Ovary (tissue), 9 donors: ENCODE results near the gene PTGES3L. TPM values are rescaled to one million over a fixed set of nuclear protein-coding genes. Genes with fewer than 3 reads are reported as not detected.
"Not testable (repeated sequence)": the region's sequence is repeated elsewhere in the genome, so short reads cannot be mapped to it uniquely, and the experiment has no call there.

ENCODE experiments used
- DNase-seq, 5 donors: peaks; one replicate each; pipeline ENCODE4 v3.0.0-alpha.2; 2019 to 2020
- H3K27ac ChIP-seq, 2 donors: fragments of 200-600 bp; one replicate each; pipeline versions ENCODE4 v1.5.1 to v1.8.0; 2019 to 2022
- H3K27me3 ChIP-seq: fragments of 200-600 bp; one replicate; pipeline ENCODE4 v1.8.0; 2022
- H3K36me3 ChIP-seq: fragments of 200-600 bp; sonication (generic); one replicate; pipeline ENCODE4 v1.5.1; 2019
- H3K4me1 ChIP-seq: one replicate; pipeline ENCODE4 v1.8.1; 2013; ENCODE audit warnings: mild to moderate bottlenecking, moderate library complexity; ENCODE audit not compliant: insufficient read depth
- H3K4me3 ChIP-seq: fragments of 200-600 bp; sonication (generic); one replicate; pipeline ENCODE4 v1.5.1; 2017
- H3K9me3 ChIP-seq, 2 donors: fragments of 200-600 bp in 1 of 2; sonication (generic) in 1 of 2; one replicate each; pipeline versions ENCODE4 v1.5.1 to v1.8.1; 2013 to 2019; ENCODE audit warnings: mild to moderate bottlenecking in 1 of 2, moderate library complexity in 1 of 2
- EP300 ChIP-seq: sonication (generic); formaldehyde crosslinking; IDR thresholded peaks from one replicate; pipeline ENCODE4 v1.6.1; 2017; ENCODE audit warnings: antibody characterized with exemption
- POLR2A ChIP-seq: fragments of 450-650 bp; IDR thresholded peaks from one replicate; pipeline ENCODE4 v1.6.1; 2017; ENCODE audit warnings: antibody characterized with exemption, mild to moderate bottlenecking, moderate library complexity
- WGBS, 3 donors: extraction: QIAGEN DNeasy Blood & Tissue Kit in 1 of 3; methylation state at CpG; one replicate each; pipeline versions ENCODE4 v1.1.5 to v1.1.7; 2013 to 2017; 5-methylcytosine and 5-hydroxymethylcytosine counted together
- intact Hi-C, 4 donors: fragments of 100-400 bp; cut with DNase I; formaldehyde crosslinking; loops; one replicate each; pipeline versions ENCODE4 v1.11.0 to v1.15.1; 2022 to 2023
- polyA plus RNA-seq, 2 donors: library from polyadenylated mRNA; stranded (reverse); fragments of 200-250 nt in 1 of 2; fragments of 350-450 nt in 1 of 2; fragmentation: Illumina TruSeq in 1 of 2; extraction: RNeasy Lipid Tissue Mini Kit (QIAGEN cat#74804) in 1 of 2; gene quantifications; one replicate each; pipeline ENCODE4 v1.2.3, GENCODE V29; 2013 to 2014
- total RNA-seq, 7 donors: library from RNA; depleted of rRNA in 2 of 7; stranded (reverse); fragments of >200 nt in 2 of 7; fragmentation: NEBNext Ultra II Directional in 3 of 7; extraction: Animal tissue kit (Norgen Biotek cat#: 25700) in 3 of 7; gene quantifications; one replicate each; pipeline versions ENCODE4 v1.1.0 to v1.2.4, GENCODE V29; 2016 to 2023
- TF ChIP-seq, protein P1 (sequence below), 3 donors: fragments of 450-650 bp in 2 of 3; fragments of 200-600 bp in 1 of 3; IDR thresholded peaks; one replicate each; pipeline versions ENCODE4 v1.5.1 to v1.8.0; 2016 to 2022; ENCODE audit warnings: antibody characterized with exemption in 3 of 3, mild to moderate bottlenecking in 1 of 3
- donor health status: DM: no; HTN: no; CAD: no; lungs with moderate emphysema.
- donor health status: DM: no; HTN: no; CAD: no.
- donor health status: Bipolar disorder and iron deficiency.
- donor health status: DM: yes; HTN: yes; CAD: no.
- donor health status: DM: no; HTN: no; CAD: no.
- donor health status: DM: yes; HTN: yes; CAD: no.

PTGES3L gene
- total and polyA plus RNA-seq, 9 donors: 0.45 to 2.6 (median 0.66) TPM; not detected in 1

DNA sequence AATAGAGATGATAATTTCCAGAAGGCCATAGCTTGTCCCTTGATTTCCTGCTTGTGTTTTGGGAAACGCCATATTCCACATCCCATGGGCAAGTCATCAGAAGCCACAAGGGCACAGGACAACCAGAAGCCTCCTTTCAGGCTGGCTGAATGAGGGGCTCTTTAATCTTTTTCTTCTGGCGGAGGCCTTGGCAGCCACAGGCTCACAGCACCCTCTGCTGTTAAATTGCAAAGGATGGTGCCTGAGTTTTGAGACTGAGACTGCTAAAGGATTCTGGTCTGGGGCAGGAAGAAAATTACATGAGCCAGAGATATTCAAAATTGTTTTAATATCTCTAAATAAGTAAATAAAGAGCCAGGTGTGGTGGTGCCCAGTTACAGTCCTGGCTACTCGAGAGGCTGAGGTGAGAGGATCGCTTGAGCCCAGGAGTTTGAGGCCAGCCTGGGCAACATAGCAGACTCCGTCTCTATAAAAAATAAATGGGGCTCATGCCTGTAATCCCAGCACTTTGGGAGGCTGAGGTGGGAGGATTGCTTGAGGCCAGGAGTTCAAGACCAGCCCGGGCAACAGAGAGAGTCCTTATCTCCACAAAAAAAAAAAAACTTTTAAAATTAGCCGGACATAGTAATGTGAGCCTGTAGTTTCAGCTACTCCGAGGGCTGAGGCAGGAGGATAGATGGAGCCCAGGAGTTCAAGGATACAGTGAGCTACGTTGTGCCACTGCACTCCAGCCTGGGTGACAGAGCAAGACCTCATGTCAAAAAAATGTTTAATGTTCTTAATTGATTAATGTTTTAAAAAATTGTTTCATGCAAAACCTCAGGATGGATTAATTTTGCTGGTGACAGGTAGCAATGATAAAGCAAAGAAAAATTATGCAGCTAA lies 41.9 kb downstream of the PTGES3L start:
- H3K36me3 ChIP-seq: no peaks in the 10 kb centered on the region
- H3K27me3 ChIP-seq: no peaks in the 10 kb centered on the region
- no peak for TF ChIP-seq POLR2A
- TF ChIP-seq, protein P1, sequence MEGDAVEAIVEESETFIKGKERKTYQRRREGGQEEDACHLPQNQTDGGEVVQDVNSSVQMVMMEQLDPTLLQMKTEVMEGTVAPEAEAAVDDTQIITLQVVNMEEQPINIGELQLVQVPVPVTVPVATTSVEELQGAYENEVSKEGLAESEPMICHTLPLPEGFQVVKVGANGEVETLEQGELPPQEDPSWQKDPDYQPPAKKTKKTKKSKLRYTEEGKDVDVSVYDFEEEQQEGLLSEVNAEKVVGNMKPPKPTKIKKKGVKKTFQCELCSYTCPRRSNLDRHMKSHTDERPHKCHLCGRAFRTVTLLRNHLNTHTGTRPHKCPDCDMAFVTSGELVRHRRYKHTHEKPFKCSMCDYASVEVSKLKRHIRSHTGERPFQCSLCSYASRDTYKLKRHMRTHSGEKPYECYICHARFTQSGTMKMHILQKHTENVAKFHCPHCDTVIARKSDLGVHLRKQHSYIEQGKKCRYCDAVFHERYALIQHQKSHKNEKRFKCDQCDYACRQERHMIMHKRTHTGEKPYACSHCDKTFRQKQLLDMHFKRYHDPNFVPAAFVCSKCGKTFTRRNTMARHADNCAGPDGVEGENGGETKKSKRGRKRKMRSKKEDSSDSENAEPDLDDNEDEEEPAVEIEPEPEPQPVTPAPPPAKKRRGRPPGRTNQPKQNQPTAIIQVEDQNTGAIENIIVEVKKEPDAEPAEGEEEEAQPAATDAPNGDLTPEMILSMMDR (IDR thresholded peaks at IDR 0.05): peak; percentile 23 to 60 (median 42)
- H3K4me1 ChIP-seq: no peaks in the 10 kb centered on the region
- no peaks in the 10 kb centered on the region for H3K9me3 ChIP-seq
- H3K27ac ChIP-seq: no peak overlapping the region
- intact Hi-C loops: loop anchor here in 3 of 4 donors (5.0 kb wide), 2 partner anchors 91 to 96 kb away; partner anchors contain the start of gene AOC2 (in 1 of the 3)
- no peak overlapping the region for H3K4me3 ChIP-seq
- DNase-seq: peak; percentile 22 to 57 (median 48)
- 13 to 16% (median 16%) methylated on average over 9 of the region's 9 CpGs for WGBS, 3 donors

DNA sequence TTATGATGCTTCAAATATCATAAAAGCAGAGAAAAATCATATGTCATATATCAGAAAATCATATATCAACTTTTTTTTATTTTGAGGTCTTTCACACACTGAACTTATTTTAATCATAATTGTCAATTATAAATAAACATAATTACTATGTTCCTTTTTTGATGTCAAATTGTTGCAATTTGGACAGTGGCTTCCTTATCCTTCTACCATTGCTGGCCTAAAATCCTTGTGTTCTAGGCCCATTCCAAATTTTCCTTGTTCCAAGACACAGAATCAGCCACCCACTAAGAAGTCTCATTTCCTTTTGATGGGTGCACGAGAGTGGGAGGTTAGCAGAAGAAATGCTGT lies 50.4 kb downstream of the PTGES3L start:
- Histone ChIP-seq H3K9me3 (no peaks in the 10 kb centered on the region), H3K27ac (no peak overlapping the region), H3K4me3 (no peak overlapping the region), H3K27me3 (no peaks in the 10 kb centered on the region), H3K36me3 (no peaks in the 10 kb centered on the region), H3K4me1 (peaks cover 3% of the 10 kb centered on the region)
- TF ChIP-seq, protein P1 (IDR thresholded peaks at IDR 0.05): no peak
- TF ChIP-seq EP300: no peak
- TF ChIP-seq POLR2A: no peak
- WGBS, 3 donors: 72 to 92% (median 91%) methylated on average over 1 of the region's 1 CpG
- intact Hi-C loops: no loop called here
- no peak for DNase-seq

DNA sequence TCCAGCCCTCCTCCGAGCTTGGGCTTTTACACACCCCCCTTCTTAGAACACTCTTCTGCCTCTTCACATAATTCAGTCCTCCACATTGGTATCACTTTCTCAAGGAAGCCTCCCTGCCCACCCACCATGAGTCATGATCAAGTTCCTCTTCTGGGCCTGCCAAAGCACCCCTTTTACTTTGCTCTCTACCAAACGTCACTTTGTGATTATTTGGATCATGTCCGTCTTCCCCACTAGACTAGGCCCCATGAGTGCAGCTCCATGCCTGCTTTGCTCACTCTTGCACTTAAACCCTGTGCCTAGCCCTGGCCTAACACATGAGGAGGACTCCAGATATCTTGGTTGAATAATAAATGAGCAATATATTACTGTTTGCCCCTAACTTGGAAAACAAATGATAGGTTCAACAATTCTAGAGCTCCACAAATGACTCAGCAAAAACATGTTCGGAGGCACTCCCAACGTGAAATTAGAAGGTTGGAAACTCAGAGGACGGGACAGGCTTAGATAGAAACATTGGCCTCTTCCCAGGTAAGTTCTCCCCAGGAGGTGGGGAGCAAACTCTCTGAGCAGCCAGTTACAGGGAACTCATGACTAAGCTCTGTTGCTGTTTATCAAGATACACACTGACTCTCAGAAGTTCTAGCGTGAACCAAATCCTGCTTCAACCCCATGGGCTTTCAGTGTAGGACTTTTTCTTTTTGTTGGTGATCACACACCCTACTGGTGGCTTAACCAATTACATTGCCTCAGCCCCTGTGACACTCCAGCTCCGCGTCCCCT lies 51.0 kb downstream of the PTGES3L start:
- Histone ChIP-seq H3K36me3 (no peaks in the 10 kb centered on the region), H3K4me1 (peaks cover 3% of the 10 kb centered on the region), H3K27ac (peak overlapping the region in 1 of 2 donors; percentile 32), H3K9me3 (no peaks in the 10 kb centered on the region), H3K4me3 (no peak overlapping the region), H3K27me3 (no peaks in the 10 kb centered on the region)
- intact Hi-C loops: no loop called here
- DNase-seq: peak in 3 of 5 donors; percentile 9 to 42 (median 22)
- TF ChIP-seq POLR2A: no peak
- no peak for TF ChIP-seq EP300
- TF ChIP-seq, protein P1 (IDR thresholded peaks at IDR 0.05): peak in 2 of 3 donors; percentile 45 to 52
- WGBS, 3 donors: 30 to 38% (median 36%) methylated on average over 9 of the region's 9 CpGs

DNA sequence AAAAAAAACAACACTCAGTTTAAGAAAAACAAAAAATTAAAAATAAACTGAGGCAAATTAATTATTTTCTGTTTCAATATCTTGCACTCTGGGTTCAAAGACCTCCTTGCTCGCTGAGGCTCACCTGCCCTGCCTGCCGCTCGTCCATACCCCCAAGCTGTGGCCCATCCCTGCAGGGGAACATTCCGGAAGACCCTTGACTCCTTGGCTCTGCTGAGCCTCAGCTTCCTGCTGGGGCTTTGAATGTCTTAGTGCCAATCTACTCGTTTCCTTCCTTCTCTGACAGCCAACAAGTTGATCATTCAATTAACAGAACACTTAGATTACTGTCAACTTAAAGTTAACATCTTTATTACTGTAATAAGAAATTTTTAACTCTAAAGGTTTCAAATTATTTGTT lies 55.0 kb downstream of the PTGES3L start:
- H3K36me3 ChIP-seq: no peaks in the 10 kb centered on the region
- TF ChIP-seq EP300 (no peak), POLR2A (no peak)
- TF ChIP-seq, protein P1 (IDR thresholded peaks at IDR 0.05): no peak
- no peak for DNase-seq
- intact Hi-C loops: no loop called here
- 51 to 52% (median 52%) methylated on average over 5 of the region's 5 CpGs for WGBS, 3 donors
- no peaks in the 10 kb centered on the region for H3K27me3 ChIP-seq
- H3K4me1 ChIP-seq: peaks cover 3% of the 10 kb centered on the region
- H3K27ac ChIP-seq: no peak overlapping the region
- H3K4me3 ChIP-seq: no peak overlapping the region
- no peaks in the 10 kb centered on the region for H3K9me3 ChIP-seq

DNA sequence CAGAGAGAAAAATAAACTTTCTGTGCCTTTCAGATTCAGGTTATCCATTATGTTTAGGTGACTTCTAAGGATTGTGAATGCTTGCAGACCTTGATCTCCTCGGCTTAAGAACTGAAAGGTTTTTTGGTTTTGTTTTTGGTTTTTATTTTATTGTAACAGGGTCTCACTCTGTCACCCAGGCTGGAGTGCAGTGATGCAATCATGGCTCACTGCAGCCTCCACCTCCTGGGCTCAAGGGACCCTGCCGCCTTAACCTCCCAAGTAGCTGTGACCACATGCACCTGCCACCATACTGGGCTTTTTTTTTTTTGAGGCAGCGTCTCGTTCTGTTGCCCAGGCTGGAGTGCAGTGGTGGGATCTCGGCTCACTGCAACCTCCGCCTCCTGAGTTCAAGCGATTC lies 56.4 kb downstream of the PTGES3L start:
- H3K27ac ChIP-seq, H3K4me3 ChIP-seq, DNase-seq, intact Hi-C loops, H3K36me3 ChIP-seq, H3K9me3 ChIP-seq, H3K27me3 ChIP-seq, H3K4me1 ChIP-seq: not testable (repeated sequence)
- WGBS, 3 donors: 87 to 90% (median 88%) methylated on average over 7 of the region's 7 CpGs
